NCI-H187 treated with DMSO at 0.1 percent for 48 hours (cell line): ENCODE measurements around the gene QKI.

Experiments used
- DNase-seq: peaks from one replicate; lab custom pipeline; 2025; lab: John Stamatoyannopoulos, UW

QKI gene

DNA sequence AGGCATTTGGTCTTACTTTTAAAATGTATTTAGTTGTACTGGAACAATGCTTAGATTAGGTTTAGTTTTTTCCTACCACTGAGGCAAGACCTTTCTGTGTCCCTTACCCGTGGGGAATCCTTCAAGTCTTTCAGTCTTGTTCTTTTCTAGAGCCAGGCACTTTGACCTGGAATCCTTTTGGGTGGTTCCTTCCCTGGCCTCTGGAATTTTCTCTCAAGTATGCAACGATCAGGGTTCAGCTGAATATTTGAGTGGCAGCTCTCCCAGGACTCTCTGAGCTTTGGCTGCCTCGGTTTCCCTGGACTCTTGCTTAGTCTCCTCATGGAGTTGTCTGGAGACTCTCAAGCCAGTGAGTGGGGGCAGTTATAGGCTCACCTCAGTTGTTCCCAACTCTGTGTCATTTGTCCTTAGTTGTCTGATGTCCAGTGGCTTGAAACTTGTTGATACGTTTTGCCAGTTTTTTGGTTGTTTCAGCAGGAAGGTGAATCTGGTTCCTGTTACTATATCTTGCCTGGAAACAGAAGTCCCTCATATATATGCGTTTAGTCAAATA lies 118.1 kb downstream of the QKI start:
- no peak for DNase-seq

GRCh38 chr6:163533443-163533842 lies 118.9 kb downstream of the QKI start:
- no peak for DNase-seq

DNA sequence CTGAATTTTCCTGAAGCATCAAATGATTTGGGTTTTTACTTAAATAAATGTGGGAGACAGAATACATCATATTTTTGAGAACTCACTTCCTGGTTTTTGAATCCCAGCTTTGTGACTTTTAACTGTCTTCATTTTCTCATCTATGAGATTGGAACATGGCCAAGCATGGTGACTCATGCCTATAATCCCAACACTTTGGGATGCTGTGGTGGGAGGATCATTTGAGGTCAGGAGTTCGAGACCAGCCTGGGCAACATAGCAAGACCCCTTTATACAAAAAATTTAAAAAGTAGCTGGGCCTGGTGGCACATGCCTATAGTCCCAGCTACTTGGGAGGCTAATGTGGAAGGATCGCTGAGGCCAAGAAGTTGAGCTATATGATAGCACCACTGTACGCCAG lies 122.3 kb downstream of the QKI start:
- no peak for DNase-seq

DNA sequence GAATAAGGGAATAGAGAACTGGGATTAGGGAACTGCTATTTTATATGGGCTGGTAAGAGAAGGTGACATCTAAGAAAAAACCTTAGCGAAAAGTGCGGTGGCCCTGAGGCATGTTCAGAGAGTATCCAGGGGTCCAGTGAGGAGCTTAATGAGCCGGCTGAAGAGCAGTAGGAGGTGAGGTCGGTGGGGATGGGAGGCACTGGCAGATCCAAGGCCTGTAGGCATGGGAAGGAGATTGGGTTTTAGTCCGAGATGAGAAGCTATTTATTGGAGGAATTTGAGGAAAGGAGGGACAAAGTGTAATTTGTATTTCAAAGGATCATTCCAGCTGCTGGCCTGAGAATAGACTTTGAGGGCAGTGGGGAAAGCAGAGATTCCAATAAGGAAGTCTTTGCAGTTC lies 123.8 kb downstream of the QKI start:
- DNase-seq, result no peak

DNA sequence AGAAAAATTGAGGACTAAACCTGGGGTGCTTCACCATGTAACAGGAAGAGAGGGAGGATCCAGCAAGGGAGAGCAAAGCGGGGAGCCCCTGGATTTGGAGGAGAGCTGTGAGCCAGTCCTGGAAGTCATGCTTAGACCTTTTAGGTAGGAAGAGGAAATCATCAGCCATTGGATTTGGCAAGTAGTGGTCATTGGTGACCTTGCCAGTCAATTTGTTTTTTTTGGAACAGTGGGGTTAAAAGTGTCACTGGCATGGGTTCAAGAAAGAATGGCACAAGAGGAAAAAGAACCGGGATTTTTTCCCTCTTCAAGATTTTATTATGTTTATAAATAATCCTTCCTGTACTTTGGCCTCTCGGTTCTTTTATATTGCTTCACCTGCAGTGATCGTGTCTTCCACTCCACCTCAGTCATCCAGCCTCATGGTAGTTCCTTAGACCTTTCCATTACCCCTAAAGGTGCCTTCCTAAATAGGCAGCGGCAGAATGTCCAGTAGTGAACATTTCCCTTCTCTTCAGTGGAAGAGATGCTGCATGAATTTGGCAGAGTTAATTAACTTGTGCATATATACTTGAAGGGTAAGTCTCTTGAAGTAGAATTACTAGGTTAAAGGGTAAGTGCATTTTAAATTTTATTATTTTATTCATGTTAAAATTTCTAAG lies 124.7 kb downstream of the QKI start:
- DNase-seq, result no peak

DNA sequence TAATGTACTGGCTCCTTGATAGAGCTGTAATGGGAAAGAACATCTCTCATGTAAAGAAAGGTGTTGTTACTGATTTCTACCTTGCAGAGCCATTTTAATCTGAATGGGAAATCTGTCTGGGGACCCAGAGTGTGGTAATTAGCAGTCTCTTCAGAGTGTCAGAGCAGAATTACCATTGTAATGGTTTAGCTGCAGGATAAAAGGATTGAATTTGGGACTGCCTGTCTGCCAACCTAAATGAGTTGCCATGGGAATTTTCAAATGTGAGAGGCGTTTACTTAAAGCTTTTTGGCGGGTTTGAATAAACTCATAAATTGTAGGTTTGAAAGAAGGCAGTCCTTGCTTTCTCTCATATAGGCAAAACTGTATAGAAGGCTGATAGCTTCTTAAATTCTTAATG lies 128.8 kb downstream of the QKI start:
- no peak for DNase-seq

GRCh38 chr6:163545370-163545769 lies 130.9 kb downstream of the QKI start:
- no peak for DNase-seq

- DNase-seq, result no peak
Observed at GRCh38 chr6:163547287-163547686, 132.8 kb downstream of the QKI start.

DNA sequence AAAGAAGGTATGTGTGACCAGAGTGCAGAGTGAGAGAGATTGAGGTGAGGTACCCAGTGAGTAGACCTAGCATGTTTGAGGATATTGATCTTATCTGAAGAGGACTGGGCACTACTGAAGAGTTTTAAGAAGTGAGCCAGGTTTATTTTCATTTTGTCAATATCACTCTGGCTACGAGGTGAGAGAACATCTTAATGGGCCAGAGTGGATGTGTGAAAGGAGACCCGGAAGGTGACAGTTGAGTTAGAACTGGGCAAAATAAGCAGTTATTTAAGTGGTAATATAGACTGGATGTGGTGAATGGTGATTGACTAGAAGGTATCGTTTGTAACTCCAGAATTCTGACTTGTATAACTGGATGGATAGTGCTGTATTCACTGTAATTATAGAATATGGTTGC lies 134.1 kb downstream of the QKI start:
- no peak for DNase-seq

GRCh38 chr6:163554032-163554431 lies 139.5 kb downstream of the QKI start:
- DNase-seq, result no peak

DNA sequence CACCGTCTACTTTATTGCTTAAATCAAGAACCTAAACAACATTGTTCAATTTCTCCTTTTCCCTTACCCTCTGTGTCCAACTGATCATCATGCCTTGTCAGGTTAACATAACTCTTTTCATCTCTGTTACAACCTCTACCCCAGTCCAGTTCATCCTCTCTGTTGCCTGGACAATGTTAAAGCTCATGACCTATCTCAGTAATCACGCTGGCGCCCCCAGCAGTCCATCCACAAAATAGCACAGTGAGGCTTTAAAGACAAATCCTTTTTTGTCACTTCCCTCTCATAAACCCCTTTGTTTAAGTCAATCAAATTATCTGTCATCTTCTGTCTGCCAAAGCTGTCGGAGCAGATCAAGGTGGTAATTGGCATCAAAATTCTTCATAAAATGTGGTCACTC lies 140.1 kb downstream of the QKI start:
- DNase-seq, result no peak

DNA sequence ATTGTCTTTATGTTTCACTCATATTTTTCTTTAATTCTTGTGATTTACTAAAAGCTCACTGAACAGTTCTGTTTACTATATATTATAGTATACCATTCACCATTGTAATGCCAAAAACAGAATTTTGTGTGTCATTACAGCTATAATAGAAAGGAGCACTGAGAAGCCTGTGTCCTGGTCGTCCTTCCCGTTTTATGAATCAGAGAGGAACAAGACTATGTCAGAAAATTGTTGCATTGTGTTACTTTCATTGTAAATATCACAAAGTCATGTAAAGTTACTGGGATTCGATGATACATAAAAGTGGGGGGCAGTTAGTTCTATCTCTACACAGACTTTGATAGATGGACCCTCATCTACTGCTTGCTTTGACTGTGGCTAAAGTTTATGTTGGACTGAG lies 145.1 kb downstream of the QKI start:
- no peak for DNase-seq

DNA sequence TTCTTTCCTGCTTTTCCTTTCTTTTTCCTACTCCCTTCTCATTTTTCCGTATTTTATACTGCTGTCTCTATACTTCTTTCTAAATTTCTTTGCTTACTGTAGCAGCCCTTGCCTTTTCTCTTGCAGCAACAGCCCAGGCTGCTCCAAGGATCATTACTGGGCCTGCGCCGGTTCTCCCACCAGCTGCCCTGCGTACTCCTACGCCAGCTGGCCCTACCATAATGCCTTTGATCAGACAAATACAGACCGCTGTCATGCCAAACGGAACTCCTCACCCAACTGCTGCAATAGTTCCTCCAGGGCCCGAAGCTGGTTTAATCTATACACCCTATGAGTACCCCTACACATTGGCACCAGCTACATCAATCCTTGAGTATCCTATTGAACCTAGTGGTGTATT lies 148.8 kb downstream of the QKI start:
- DNase-seq, result no peak

GRCh38 chr6:163564534-163564933 lies 150.0 kb downstream of the QKI start:
- no peak for DNase-seq

DNA sequence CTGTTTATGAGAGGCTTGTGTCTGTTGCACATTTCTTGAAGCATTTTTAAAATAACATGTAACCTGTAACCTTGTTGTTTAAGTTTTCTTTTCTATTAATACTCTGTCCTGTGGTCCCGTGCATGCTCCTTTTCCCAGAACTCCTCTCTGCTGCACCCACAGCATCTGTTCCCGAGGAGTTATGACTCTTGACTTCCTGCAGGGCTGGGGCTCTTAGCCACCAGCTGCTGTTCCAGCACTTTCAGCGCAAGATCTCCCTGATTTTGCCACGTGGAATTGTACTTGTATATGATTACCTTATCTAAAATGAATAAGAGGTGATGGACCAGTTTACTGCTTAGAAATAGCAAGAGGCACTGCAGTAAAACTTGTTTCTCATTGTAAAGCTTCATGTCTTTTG lies 150.6 kb downstream of the QKI start:
- DNase-seq, result no peak

GRCh38 chr6:163566056-163566455 lies 151.5 kb downstream of the QKI start:
- DNase-seq, result no peak

DNA sequence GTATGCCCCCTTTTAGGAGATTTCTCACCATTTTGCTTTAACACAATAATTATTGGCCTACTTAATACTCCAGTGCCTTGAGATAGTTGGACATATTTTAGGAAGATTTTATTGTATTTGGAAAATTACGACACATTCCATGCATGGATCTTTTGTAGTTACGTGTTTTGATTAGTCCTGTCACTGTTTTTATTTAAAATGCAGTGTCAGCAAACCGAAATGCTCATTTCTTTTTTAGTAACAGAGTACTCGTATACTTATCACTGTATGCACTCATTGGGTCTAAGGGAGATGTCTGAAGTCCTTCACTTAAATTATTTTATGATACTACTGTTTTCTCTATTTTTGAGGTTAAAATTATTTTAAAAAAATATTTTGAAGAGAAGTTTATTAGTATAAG lies 153.8 kb downstream of the QKI start:
- no peak for DNase-seq

- DNase-seq, result no peak
Observed at GRCh38 chr6:163570579-163571231, 156.2 kb downstream of the QKI start.

DNA sequence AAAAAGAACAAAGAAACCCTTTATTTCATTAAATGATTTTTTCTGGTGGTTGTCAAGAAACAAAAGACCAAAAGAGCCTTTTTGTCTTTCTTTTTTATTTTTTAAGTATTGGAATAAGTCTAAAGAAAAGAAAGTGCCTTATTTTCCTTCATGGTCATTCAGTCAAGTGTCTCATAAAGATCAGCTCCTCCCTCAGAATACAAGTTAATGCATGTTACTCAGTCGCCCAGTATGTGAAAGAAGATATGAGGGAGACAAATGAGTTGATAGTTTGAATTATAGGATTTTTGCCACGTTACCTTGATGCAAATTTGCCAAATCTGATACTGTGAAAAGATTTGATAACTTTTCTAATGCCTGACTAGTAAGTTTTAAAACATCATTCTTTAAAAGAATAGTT lies 157.2 kb downstream of the QKI start:
- no peak for DNase-seq

- no peak for DNase-seq
Observed at GRCh38 chr6:163572612-163573011, 158.1 kb downstream of the QKI start.

GRCh38 chr6:163573503-163574179 lies 159.1 kb downstream of the QKI start:
- DNase-seq, result no peak

- DNase-seq, result no peak
Observed at GRCh38 chr6:163576114-163576513, 161.6 kb downstream of the QKI start.

- no peak for DNase-seq
Observed at GRCh38 chr6:163577404-163577803, 162.9 kb downstream of the QKI start.
